K562 (cell line): Measurements from ENCODE around the gene FTSJ1. TPM values are rescaled to one million over a fixed set of nuclear protein-coding genes. Genes with fewer than 3 reads are reported as not detected.
A peak's percentile ranks its signal among the peaks of the same experiment; 100 is the strongest.

Experiments
- AFF1 ChIP-seq, 2 experiments: fragments of 450-650 bp; IDR thresholded peaks; 2 replicates each; pipeline ENCODE4 v1.6.1; 2018; ENCODE audit warnings: mild to moderate bottlenecking in 2 of 2, low read depth in 1 of 2; ENCODE audit not compliant: partially characterized antibody in 2 of 2
- CCNT2 ChIP-seq: IDR thresholded peaks from 2 replicates; pipeline ENCODE4 v1.6.1; 2011; ENCODE audit warnings: borderline replicate concordance, low read depth, mild to moderate bottlenecking, moderate library complexity, mixed read lengths, low read length; ENCODE audit not compliant: insufficient read length; ENCODE audit errors: extremely low read depth
- FOXK2 ChIP-seq, 2 experiments: fragments of 450-650 bp; IDR thresholded peaks in 1 of 2; conservative IDR thresholded peaks in 1 of 2; 2 replicates each; pipeline ENCODE4 v1.6.1; 2016; ENCODE audit warnings: low read depth in 2 of 2, mild to moderate bottlenecking in 1 of 2
- FOXO4 ChIP-seq: fragments of 450-650 bp; formaldehyde crosslinking; IDR thresholded peaks from 2 replicates; pipeline ENCODE4 v1.4.0; 2020; ENCODE audit warnings: mild to moderate bottlenecking, moderate library complexity
- KLF16 ChIP-seq: IDR thresholded peaks from 2 replicates; pipeline ENCODE4 v1.6.1; 2016; ENCODE audit warnings: antibody characterized with exemption
- MTF1 ChIP-seq: fragments of 250-450 bp; sonication (Bioruptor Pico); IDR thresholded peaks from 2 replicates; pipeline ENCODE4 v1.9.0; 2021; ENCODE audit warnings: moderate library complexity, mild to moderate bottlenecking, inconsistent platforms, borderline replicate concordance
- NCOA1 ChIP-seq: fragments of 450-650 bp; IDR thresholded peaks from 2 replicates; pipeline ENCODE4 v1.6.1; 2016; ENCODE audit warnings: low read depth
- NEUROD1 ChIP-seq: fragments of 150-350 bp; IDR thresholded peaks from 2 replicates; pipeline ENCODE4 v1.6.1; 2014; ENCODE audit warnings: borderline replicate concordance, low read length, low read depth; ENCODE audit not compliant: partially characterized antibody
- RBFOX2 ChIP-seq: fragments of 200-400 bp; formaldehyde crosslinking; IDR thresholded peaks from 2 replicates; pipeline ENCODE4 v1.6.1; 2017; ENCODE audit warnings: low read depth, mild to moderate bottlenecking, low read length, moderate library complexity
- RBM25 ChIP-seq: fragments of 200-400 bp; formaldehyde crosslinking; IDR thresholded peaks from 2 replicates; pipeline ENCODE4 v1.6.1; 2018; ENCODE audit warnings: low read length, low read depth, moderate library complexity; ENCODE audit not compliant: severe bottlenecking
- RFX7 ChIP-seq: fragments of 250-450 bp; sonication (Bioruptor Pico); IDR thresholded peaks from 2 replicates; pipeline ENCODE4 v1.5.1; 2021; ENCODE audit warnings: mild to moderate bottlenecking
- SP1 ChIP-seq: sonication (generic); formaldehyde crosslinking; IDR thresholded peaks from 2 replicates; pipeline ENCODE4 v1.8.1; 2022; ENCODE audit warnings: mild to moderate bottlenecking, missing genetic modification reagents
- SUPT5H ChIP-seq: fragments of 450-650 bp; IDR thresholded peaks from 2 replicates; pipeline ENCODE4 v1.6.1; 2016
- ZNF134 ChIP-seq: fragments of 250-450 bp; sonication (Bioruptor Pico); conservative IDR thresholded peaks from 2 replicates; pipeline ENCODE4 v1.4.0; 2020
- ZNF282 ChIP-seq: sonication (generic); formaldehyde crosslinking; IDR thresholded peaks from 2 replicates; pipeline ENCODE4 v1.8.1; 2023; ENCODE audit warnings: missing genetic modification reagents
- ZNF507 ChIP-seq: conservative IDR thresholded peaks from 2 replicates; pipeline ENCODE4 v1.6.1; 2017; ENCODE audit warnings: missing genetic modification characterization, missing compliant biosample characterization
- polyA plus RNA-seq, 8 experiments: library from polyadenylated mRNA; depleted of rRNA in 4 of 8; stranded (reverse) in 5 of 8; unstranded in 3 of 8; fragments of >200 nt; fragmentation: Nextera tagmentation in 2 of 8; fragmentation: Illumina TruSeq in 1 of 8; extraction: Ambion mirVana in 2 of 8; extraction: Trizol in 1 of 8; gene quantifications; 2 replicates each; pipeline versions ENCODE4 v1.2.1 to v1.2.3, GENCODE V29; 2011 to 2014; ENCODE audit warnings: inconsistent platforms in 1 of 8, missing spikeins in 1 of 8
- total RNA-seq, 7 experiments: library from RNA; depleted of rRNA in 6 of 7; stranded (reverse); fragments of >200 nt in 6 of 7; fragmentation: Illumina TruSeq in 2 of 7; extraction: Trizol in 2 of 7; gene quantifications; 2 replicates each; pipeline versions ENCODE4 v1.2.1 to v1.2.3, GENCODE V29; 2011 to 2021; ENCODE audit warnings: low replicate concordance in 1 of 7
- TF ChIP-seq, protein P1 (sequence below), 2 experiments: IDR thresholded peaks; 2 replicates each; pipeline ENCODE4 v1.6.1; 2012; ENCODE audit warnings: improper control_type of control experiment in 2 of 2, low read depth in 2 of 2, low read length in 2 of 2, borderline replicate concordance in 1 of 2
- TF ChIP-seq, protein P2 (sequence below): sonication (generic); formaldehyde crosslinking; IDR thresholded peaks from 2 replicates; pipeline ENCODE4 v1.8.0; 2022; ENCODE audit warnings: missing genetic modification reagents, mild to moderate bottlenecking, moderate library complexity, borderline replicate concordance

The FTSJ1 gene
- total and polyA plus RNA-seq, 9 of the 15 experiments (the other 6 are each of a cell fraction or from before 2014, with no cell fraction given) = 12.2 to 95.6 (median 71.6) TPM

- TF ChIP-seq KLF16 = 0 out of 2 replicates have a peak, but pooled peaks have one; percentile 19
- no peak for TF ChIP-seq AFF1 (IDR thresholded peaks at IDR 0.05; ENCODE audit: low read depth in 1 of 2, partially characterized antibody in 2 of 2)
- TF ChIP-seq NCOA1 = peak; percentile 66; the same call in 1 of the 2 replicates
- TF ChIP-seq ZNF282 = no peak
- no peak for TF ChIP-seq RFX7
- no peak for TF ChIP-seq ZNF507 (tag)
- no peak for TF ChIP-seq ZNF134 (CRISPR knock-in tag)
- TF ChIP-seq FOXO4 = no peak
- TF ChIP-seq, protein P1, sequence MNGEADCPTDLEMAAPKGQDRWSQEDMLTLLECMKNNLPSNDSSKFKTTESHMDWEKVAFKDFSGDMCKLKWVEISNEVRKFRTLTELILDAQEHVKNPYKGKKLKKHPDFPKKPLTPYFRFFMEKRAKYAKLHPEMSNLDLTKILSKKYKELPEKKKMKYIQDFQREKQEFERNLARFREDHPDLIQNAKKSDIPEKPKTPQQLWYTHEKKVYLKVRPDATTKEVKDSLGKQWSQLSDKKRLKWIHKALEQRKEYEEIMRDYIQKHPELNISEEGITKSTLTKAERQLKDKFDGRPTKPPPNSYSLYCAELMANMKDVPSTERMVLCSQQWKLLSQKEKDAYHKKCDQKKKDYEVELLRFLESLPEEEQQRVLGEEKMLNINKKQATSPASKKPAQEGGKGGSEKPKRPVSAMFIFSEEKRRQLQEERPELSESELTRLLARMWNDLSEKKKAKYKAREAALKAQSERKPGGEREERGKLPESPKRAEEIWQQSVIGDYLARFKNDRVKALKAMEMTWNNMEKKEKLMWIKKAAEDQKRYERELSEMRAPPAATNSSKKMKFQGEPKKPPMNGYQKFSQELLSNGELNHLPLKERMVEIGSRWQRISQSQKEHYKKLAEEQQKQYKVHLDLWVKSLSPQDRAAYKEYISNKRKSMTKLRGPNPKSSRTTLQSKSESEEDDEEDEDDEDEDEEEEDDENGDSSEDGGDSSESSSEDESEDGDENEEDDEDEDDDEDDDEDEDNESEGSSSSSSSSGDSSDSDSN (IDR thresholded peaks at IDR 0.05; ENCODE audit: borderline replicate concordance in 1 of 2, low read depth in 2 of 2, low read length in 2 of 2) = peak in 1 of 2 experiments; percentile 40; a peak in 1 of 4 replicates
- peak; percentile 73 for TF ChIP-seq RBM25
- TF ChIP-seq MTF1 (CRISPR knock-in tag) = no peak
- TF ChIP-seq NEUROD1 = peak; percentile 50
- 0 out of 2 replicates have a peak, but pooled peaks have one; percentile 41 for TF ChIP-seq SP1 (CRISPR knock-in tag)
- TF ChIP-seq FOXK2 (conservative IDR thresholded peaks at IDR 0.05 in 1 of 2, IDR thresholded peaks at IDR 0.05 in 1 of 2; ENCODE audit: low read depth in 2 of 2) = no peak
- TF ChIP-seq CCNT2 = peak; percentile 24
- TF ChIP-seq RBFOX2 = peak; percentile 59
- TF ChIP-seq, protein P2, sequence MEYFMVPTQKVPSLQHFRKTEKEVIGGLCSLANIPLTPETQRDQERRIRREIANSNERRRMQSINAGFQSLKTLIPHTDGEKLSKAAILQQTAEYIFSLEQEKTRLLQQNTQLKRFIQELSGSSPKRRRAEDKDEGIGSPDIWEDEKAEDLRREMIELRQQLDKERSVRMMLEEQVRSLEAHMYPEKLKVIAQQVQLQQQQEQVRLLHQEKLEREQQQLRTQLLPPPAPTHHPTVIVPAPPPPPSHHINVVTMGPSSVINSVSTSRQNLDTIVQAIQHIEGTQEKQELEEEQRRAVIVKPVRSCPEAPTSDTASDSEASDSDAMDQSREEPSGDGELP (CRISPR knock-in tag) = peak; percentile 6; the same call in 1 of the 2 replicates
- TF ChIP-seq SUPT5H = peak; percentile 65
These were observed 32.6 kb downstream of the FTSJ1 start, which contains the start of gene PORCN (continued) for GRCh38 chrX:48508400-48509244.
